Lower leg skin (tissue), 3 donors: Measurements from ENCODE around the gene PPARG.

Experiments
- POLR2A ChIP-seq, 2 donors: fragments of 450-650 bp; IDR thresholded peaks; one replicate each; pipeline ENCODE4 v1.6.1; 2016 to 2017; ENCODE audit warnings: antibody characterized with exemption in 2 of 2, mild to moderate bottlenecking in 1 of 2, moderate library complexity in 1 of 2
- TF ChIP-seq, protein P1 (sequence below), 3 donors: fragments of 450-650 bp; IDR thresholded peaks; one replicate each; pipeline ENCODE4 v1.5.1; 2016; ENCODE audit warnings: antibody characterized with exemption in 3 of 3, mild to moderate bottlenecking in 3 of 3, moderate library complexity in 2 of 3

DNA sequence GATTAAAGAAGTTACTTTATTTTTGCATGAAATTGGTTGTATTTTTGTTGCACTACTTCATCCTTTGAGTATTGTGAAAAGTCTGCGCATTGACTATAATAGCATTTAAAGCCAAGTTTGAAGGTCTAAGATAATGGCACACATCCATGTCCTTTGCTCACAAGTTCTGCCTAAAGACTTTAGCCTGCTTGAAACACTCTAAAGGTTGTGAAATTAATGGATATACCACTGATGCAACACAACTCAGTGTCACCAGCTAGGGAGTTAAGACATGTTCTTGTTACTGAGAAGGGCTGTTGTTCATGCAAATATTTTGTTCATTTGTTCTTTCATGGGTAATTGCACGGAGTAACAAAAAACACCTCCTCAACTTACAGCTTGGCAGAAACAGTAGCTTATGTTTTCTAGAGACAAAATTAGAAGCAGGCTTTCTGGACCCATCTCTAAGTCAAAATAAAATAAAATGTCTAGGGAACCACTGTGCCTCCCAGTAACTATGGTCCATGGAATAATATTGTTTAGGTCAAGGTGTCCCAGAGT, 83.9 kb downstream of the PPARG start:
- no peak for TF ChIP-seq POLR2A (IDR thresholded peaks at IDR 0.05)
- TF ChIP-seq, protein P1, sequence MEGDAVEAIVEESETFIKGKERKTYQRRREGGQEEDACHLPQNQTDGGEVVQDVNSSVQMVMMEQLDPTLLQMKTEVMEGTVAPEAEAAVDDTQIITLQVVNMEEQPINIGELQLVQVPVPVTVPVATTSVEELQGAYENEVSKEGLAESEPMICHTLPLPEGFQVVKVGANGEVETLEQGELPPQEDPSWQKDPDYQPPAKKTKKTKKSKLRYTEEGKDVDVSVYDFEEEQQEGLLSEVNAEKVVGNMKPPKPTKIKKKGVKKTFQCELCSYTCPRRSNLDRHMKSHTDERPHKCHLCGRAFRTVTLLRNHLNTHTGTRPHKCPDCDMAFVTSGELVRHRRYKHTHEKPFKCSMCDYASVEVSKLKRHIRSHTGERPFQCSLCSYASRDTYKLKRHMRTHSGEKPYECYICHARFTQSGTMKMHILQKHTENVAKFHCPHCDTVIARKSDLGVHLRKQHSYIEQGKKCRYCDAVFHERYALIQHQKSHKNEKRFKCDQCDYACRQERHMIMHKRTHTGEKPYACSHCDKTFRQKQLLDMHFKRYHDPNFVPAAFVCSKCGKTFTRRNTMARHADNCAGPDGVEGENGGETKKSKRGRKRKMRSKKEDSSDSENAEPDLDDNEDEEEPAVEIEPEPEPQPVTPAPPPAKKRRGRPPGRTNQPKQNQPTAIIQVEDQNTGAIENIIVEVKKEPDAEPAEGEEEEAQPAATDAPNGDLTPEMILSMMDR (IDR thresholded peaks at IDR 0.05), result no peak
